Body of pancreas (tissue), 4 donors: ENCODE measurements around the gene ARID1A.

ENCODE experiments used
- CTCF ChIP-seq, 7 experiments: fragments of 450-650 bp in 4 of 7; fragments of 200-600 bp in 3 of 7; sonication (generic) in 3 of 7; IDR thresholded peaks; one replicate each; pipeline ENCODE4 v1.5.1; 2016 to 2019; ENCODE audit warnings: antibody characterized with exemption in 7 of 7
- POLR2A ChIP-seq, 3 donors: fragments of 450-650 bp; IDR thresholded peaks; one replicate each; pipeline ENCODE4 v1.6.1; 2016; ENCODE audit warnings: antibody characterized with exemption in 3 of 3, mild to moderate bottlenecking in 2 of 3

- no peak for TF ChIP-seq CTCF (IDR thresholded peaks at IDR 0.05)
- TF ChIP-seq POLR2A (IDR thresholded peaks at IDR 0.05), result no peak
Observed at GRCh38 chr1:26733392-26733791, 37.6 kb downstream of the ARID1A start.
